ENCODE results near the gene TEX2.
A peak's percentile ranks its signal among the peaks of the same experiment; 100 is the strongest.

Gene TEX2

DNA sequence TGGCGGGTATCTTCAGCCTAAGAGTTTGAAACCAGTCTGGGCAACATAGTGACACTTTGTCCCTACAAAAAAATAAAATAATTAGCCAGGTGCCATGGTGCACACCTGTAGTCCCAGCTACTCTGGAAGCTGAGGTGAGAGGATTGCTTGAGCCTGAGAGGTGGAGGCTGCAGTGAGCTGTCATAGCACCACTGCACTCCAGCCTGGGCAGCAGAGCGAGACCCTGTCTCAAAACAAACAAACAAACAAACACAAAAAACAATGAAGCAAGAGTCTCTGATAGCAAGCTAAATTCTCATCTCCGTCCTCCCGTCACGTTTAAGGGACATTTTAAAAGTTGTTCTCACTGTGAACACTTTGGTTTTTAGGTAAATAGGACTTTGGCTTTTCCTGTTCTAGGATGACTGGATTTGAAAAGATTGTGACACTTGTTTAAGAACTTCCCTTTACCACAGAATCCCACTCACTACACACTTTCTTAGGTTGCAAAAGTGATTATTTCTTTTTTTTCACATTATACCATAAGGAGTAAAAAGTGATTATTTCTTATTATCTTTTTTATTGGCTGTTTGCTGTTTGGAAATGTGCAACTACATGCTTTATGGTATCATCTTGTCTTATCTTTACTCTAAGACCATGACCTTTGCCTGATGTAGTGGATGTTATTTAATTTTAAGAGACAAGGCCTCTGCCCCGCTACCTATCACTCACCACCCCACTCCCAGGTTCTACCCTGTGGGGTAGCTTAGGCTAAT is 128.7 kb downstream of the TEX2 start:
- DNase-seq: no peak

DNA sequence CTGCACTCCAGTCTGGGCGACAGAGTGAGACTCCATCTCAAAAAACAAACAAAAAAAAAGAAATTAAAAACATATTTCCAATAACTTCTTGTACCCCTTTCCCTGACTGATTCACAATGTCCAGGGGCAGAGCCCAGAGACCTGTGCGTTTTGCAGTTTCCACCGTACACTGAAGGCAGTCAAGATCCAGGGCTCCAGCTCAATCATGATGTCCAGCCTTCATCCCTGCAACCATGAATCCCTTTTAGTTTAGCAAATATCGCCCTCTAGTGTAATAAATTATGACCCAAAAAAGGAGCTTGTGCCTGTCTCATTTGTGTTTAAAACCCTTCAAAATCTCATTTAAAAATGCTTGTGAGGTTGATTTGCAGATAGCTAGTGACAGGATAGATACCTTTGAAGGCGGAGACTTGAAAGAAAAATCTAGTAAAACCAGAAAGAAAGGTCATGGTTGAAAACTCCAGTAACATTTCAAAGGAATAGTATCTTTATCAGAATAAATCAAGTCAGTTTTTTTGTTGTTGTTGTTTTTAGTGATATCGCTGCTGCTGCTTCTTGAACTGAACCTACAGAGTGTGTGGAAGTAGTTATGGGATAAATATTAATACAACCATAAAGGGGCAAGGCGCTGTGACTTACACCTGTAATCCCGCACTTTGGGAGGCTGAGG is 129.4 kb downstream of the TEX2 start:
- DNase-seq: no peak

DNA sequence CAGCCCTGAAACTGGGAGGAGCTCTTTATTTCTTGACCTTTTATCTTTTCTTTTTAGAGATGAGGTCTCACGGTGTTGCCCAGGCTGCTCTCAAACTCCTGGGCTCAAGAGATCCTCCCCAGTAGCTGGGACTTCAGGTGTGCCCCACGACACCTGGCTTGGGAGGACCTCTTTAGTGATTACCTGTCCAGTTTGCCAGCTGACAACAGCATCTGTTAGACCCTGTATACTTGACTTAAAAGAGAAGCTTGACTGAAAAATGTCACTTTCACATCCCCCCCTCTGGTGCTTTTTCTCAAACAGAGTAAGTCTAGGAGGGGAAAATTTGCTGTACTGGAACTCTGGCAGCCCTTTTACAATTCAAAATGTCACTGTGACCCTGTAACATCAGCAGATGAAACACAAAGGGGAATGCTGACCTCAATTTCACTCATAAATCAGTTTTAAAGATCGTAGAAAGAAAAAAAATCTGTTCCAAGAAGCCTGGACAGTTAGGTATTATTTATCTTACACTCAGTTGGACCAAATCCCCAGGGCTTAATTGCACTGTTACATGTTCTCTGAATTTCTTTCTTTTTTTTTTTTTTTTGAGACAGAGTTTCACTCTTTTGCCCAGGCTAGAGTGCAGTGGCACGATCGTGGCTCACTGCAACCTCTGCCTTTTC is 131.3 kb downstream of the TEX2 start:
- no peak for DNase-seq

DNA sequence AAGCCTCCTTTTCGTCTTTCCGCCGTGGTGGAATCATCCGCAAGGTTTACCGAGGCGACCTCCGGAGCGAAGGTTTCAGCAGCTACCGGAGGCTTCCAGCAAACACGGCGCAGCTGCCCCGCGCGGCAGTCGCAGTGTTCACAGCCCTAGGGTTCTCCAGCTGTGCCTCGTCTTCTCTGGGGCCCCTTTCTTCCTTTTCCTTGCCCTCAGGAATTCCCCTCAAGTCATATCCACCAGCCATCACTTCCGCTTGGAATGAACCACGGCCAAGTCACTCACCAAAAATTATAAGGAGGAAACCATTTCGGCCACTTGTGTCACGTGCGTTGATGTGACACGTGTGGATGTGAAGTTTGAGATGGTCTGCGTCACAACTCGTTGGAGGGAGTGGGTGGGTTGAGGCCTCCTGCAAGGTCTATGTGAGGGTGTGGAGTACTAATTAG is 132.5 kb downstream of the TEX2 start:
- DNase-seq: peak; percentile 78

DNA sequence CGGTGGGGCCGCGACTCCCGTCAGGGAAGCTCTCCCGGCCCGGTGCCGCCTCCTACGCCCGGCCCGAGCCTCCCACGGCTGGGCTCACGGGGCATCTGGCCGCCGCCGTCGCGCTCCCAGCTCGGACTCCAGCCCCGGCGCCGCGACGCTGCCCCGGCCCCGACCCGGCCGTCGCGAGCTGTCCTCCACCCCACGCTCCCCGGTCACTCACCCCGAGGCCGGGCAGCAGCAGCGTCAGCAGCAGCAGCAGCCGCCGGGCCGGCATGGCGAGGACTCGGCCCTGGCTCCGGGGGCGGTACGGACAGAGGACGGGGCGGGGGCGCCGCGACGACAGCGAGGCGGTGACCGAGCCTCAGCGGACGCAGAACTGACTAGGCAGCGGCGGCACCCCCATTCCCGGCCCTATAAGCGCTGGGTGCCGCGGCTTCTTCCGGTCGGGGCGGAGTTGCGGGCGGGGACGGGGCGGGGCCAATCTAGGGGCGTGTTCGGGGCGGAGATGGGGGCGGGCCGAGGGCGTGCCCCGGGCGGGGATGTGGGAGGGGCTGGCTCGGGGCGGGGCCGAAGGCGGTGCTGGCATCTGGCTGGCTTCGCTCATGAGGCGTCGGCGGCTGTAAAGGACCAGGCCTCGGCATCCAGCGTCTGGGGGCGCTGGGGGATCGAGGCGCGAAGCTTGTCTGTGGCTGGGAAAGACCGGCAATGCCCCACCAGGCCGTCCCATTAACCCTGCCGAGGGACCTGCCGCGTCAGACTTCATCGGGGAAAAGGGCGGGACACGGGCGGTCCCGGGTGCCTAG is 133.1 kb downstream of the TEX2 start, which contains the start of gene ERN1:
TSS of gene ERN1 (minus strand) at position 380 of the 794 bp plus-strand sequence. CDS start at position 265, 115 bp downstream.
- DNase-seq: peak; percentile 91

DNA sequence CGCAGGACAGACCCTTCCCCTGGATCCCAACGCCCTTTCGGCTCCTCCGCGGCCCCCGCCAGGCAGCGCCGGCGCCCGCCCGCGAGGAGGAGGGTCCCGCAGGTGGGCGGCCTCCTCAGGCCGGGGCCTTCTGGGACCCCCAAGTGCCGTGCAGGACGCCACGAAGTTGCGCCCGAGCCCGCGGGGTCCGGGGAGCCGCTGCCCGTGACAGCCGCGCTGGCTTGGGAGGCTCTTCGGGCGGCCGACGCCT is 133.6 kb downstream of the TEX2 start:
- DNase-seq: no peak

DNA sequence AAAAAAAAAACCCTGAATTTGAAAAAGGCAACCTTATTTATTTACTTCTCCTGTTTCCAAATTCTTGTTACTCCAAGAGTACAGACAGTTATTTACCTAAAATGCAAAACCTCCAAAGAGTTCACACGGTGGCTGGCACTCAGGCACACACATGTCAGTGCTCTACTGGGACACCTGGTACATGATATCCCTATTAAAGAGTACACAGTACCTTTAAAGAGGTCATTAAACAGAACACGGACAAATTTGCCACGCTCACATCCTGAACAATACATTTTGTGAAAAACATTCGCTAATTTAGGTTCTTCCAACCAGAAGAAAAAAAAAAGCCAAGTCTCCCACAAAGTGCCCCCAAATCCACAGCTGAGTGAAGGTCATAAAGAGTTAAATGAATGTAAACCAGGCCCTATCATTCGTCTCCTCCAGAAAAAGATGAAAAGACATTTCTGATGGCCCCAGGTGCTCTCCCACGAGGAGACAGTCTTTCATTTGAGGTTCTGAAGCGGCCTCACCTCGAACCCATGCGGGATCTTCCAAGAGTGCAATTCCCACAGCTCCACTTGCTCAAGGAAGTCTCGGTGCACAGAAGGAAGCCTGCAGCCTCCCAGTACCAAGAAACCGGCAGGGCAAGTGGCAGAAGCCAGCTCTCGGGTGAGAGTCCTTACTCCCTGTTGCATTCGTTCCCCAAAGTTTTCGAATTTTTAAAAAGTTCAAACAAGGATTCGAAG is 134.1 kb downstream of the TEX2 start:
- DNase-seq: no peak

DNA sequence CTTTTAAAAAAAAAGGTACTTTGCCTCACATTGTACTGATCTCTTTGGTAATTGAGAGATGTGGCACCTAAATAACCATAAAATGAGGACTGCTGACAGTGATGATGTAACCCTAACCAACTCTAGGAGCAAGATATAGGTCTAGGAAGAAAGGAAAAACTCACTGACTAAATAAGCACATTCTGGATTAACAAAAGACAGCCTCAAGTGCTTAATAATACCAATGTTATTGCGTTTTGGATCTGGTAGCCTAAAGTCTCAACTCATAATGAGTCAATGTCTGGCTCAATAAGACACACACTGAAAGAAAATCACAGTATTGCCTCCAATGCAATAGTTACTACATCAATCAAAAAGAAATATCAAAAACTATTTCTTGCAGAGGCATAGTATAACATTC is 136.1 kb downstream of the TEX2 start:
- no peak for DNase-seq

DNA sequence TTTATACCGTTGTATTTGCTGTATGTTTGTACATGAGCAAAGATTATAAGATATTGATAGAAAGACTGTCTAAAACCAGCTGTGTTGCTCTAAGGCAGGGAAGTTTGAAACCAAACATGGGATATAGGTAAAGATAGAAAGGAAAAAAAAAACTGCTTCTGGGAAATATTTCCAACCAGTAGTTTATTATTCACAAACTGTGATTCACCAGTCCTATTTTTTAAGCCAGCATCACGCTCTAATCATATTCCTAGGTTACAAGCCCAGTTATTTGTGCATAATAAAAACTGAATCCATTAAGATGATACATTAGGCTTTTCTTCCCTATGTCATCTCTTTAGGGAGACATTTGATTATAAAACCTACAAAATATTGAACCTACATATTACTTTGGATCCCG is 137.1 kb downstream of the TEX2 start:
- no peak for DNase-seq

DNA sequence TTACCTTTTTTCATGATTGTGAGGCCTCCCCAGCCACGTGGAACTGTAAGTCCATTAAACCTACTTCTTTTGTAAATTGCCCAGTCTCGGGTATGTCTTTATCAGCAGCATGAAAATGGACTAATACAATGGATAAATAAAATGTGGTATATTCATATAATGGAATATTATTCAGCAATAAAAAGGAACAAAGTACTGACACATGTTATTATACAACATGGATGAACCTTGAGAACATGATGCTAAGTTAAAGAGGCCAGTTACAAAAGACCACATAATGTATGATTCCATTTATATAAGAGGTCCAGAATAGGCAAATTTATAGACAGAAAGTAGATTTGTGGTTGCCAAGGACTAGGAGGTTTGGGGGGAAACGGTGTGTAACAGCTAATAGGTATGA is 138.5 kb downstream of the TEX2 start:
- no peak for DNase-seq

DNA sequence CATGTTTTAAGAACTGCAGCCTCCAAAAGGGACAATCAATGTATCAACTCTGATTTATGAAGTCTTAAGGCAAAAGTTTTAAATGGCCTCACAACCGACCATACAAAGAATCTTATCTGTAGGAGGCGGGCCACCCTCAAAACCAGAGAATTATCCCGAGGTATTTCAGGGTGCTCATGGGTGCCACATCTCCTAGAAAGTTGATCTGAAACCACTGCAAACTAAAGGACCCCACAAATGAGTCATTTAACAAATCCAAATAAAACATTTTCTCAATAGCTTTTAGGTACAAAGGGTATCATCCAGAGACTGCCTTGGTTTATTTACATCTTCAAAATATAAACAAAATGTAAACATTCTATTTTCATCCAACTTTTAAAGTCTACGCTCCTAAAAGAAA is 139.9 kb downstream of the TEX2 start:
- DNase-seq: no peak

DNA sequence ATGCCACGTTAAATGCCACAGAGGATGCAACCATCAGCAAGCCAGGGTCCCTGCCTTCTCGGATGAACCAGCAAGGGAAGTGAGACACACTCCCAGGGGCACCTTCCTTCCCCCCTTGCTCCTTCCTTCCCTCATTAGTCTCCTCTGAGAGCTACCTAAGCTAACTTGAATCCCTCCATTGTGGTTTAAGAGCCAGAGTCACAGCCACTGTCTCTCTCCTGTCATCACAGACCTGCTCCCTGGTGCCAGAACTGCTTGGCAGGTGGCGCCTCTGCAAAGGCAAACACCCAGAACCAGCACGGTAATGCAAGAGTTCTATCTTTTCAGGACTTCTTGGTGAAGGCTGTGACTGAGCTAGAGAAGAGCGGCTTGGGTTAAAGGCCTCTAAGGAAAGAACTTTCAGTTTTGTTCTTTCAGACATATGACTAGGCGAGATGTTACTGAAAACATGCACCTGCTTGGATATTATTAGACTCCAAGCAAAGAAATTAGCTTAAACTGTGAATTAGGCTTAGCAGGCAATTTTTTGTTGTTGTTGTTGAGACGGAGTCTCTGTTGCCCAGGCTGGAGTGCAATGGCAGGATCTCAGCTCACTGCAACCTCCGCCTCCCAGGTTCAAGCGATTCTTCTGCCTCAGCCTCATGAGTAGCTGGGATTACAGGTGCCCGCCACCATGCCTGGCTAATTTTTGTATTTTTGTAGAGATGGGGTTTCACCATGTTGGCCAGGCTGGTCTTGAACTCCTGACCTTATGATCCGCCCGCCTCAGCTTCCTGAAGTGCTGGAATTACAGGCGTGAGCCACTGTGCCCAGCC is 141.9 kb downstream of the TEX2 start:
- peak; percentile 49 for DNase-seq

DNA sequence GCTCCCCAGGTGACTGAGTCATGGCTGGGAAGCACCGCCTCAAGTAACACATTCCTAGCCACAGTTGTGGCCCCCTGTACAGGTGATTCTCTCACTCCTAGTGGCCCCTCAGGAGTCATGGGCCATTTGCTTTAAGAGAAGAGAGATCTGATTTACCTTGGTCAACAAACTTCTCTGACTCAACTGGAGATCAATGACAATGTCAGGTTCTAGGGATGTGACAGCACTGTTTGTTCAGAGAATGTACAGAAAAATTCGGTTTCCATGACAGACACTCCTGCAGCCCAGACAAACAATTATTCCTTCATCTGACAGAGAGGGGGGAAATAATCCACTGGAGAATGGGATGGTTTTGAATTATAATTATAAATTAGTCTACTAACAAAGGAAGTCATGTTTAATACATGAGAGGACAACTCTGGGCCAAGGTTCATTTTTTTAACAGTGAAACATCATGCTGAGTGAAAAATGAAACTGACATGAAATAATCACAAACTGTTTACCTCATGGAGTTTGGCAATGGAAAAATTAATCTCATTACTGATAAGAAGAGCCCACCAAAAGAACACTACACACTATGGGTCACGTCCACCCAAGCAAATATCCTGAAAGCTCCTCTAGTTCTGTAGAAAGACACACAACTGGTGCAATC is 142.8 kb downstream of the TEX2 start:
- no peak for DNase-seq

DNA sequence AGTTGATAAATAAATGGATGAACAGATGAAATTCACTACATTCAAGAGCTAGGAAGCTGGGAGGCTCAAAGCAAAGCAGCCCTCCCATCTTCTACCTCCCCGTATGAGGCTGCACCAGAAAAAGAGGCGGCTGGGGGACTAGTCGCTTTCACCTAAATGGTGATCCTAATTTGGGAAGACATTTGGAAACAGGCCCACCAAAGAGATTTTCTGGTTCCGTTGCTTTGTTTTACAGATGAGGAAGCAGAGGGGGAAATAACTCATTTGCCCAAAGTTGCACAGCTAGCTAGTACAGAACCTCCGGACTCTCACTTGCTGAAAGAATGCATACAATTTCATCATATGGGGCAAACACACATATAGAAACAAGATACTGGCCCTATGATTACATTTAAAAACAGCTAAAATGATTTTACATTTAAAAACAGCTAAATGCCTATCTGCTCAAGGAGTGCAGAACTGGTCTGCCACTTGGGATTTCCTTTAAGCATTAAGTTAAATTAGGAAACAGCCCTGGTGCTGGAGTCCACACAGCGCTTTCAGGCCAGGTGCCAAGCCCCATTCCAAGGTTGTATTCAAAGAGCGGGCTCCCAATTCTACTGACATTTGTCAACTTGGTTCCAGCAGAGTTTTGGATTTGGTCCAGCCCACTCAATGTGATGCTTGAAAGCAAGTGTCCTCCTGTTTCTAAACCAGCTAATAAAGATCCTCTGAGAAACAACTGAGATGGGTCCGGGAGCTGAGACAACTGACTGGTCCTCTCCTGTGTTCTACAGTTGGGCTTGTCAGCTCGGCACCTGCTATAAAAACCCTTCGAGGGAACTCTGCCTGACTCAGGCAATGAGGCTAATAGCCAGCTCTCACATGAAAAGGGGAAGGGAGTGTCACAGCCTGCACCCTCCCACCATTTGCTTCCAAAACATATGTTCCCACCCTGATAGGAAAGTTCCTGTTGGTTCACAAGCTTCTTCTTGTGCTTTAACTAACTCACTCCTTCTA is 144.8 kb downstream of the TEX2 start:
- no peak for DNase-seq

DNA sequence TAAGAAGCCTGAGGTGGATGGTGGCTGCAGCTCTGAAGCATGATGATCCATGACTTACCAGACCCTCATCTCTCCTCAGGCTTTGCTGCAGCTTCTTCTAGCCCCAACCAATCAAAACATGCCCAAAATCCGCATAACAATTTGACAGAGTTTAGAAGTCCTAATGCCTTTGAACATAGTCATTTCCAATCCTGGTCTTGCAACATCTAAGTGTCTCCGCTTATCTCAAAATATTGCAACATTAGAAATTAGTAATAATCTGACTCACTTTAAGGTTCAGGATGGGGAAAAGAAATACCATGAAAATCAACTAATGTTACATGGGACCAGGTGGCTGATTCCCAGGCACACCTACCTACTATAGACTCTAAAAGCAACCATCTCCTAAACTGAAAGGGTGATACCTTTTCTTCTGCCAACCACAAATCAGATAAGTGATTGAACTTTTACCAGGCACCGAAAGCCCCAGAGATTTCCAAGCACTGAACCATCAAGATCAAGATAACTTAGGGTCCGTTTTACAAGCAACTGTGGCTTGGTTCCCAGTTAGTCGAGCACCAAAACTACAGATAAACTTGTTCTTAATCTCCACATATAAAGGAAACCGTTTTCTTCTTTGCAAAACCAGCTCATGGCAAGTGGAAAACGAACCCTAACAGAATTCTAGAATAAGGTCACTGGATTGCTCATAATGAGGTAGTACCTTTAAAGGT is 147.1 kb downstream of the TEX2 start:
- DNase-seq: no peak

DNA sequence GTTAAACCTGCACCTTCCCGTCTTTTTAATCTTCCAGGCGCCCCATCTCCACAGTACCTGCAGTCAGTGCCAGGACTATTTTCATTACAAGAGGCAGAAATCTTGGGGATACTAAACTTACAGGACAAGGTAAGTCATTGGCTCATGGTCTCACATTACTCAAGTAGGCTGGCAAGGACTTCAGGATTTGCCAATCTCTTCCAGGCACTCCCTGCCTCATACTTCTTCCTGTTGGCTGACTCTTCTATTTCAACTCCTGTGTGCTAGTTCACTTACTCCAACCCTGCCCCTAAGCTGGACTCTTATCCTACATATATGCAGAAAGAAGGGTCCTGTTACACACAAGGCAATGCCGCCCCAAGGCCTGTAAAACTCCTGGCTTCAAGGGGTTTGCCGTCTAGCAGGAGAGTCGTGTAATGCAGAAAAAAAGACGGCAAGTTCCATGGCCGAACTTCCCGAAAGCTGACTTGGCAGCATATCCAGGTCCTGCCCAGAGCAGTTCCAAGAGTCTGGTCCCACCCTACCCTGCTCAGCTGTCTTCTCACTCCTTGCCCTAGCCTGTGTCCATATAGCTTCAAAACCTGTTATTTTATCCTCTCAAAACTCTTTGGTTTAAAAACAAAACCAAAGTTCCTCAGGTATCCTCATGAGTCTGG is 147.9 kb downstream of the TEX2 start:
- DNase-seq: no peak

DNA sequence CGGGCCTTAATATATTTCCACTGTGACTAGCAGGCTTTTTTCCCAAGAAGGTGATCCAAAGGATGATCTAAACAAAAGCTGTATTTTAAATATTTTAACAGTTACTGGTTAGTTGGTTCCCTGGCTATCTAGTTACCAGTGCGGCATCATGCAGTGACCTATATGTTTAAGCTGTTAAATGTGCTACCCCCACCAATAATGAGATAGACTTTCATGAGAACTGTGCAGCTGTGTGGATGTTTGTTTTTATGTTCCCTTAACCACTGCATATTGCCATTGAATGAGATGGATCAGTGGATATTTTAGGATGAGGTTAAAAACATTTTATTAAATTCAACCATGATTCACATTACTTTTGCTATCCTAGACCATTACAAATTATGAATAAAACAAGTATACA is 150.1 kb downstream of the TEX2 start:
- DNase-seq: no peak

DNA sequence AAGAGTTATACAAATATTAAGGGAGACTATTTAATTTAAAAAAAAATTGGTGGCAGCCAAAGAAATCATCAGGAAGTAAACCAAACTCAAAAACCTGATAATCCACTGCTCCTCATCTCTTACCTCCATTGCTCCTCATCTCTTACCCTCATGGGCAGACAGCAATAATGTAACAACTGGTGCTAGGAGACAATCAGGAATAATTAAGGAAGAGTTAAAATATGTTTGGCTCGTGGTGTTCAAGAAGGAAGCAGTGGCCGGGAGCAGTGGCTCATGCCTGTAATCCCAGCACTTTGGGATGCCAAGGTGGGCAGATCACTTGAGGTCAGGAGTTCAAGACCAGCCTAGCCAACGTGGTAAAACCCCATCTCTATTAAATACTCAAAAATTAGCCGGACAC is 151.2 kb downstream of the TEX2 start:
- no peak for DNase-seq
